ENCODE data around the gene RLN3.
"Not testable (repeated sequence)": the region's sequence is repeated elsewhere in the genome, so short reads cannot be mapped to it uniquely, and the experiment has no call there.

Gene RLN3

GRCh38 chr19:13995878-13996765 lies 31.8 kb upstream of the RLN3 start:
- DNase-seq = no peak

GRCh38 chr19:13996928-13997630 lies 30.9 kb upstream of the RLN3 start:
- DNase-seq = no peak

GRCh38 chr19:13997631-13997962 lies 30.4 kb upstream of the RLN3 start:
- DNase-seq = no peak

- DNase-seq = no peak
These were observed 29.5 kb upstream of the RLN3 start for GRCh38 chr19:13998426-13998825.

GRCh38 chr19:13999085-13999484 lies 28.9 kb upstream of the RLN3 start:
- no peak for DNase-seq

- no peak for DNase-seq
These were observed 27.1 kb upstream of the RLN3 start for GRCh38 chr19:14000691-14001375.

DNA sequence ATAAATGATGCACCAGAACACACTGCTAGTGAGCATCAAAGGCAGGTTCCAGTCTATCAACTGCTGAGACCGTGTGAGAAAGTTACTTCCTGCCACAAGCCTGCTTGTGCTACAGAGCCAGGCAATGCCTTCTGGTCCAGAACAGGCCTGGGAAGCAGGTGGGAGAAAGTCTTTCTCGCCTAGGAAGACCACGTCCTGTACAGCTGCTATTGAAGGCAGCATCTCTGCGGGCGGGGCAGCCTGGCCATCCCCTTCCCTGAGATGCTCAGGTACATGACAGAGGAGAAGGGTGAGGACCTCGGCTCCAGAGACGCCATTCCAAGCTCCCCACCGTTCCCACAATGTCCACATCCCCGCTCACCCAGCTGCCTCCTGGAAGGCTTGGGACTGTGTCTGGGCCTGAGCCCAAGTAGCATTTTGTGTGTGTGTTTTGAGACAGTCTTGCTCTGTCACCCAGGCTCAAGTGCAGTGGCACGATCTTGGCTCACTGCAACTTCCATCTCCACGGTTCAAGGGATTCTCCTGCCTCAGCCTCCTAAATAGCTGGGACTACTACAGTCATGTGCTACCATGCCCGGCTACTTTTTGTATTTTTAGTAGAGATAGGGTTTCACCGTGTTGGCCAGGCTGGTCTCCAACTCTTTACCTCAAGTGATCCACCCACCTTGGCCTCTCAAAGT lies 25.2 kb upstream of the RLN3 start:
- no peak for DNase-seq

DNA sequence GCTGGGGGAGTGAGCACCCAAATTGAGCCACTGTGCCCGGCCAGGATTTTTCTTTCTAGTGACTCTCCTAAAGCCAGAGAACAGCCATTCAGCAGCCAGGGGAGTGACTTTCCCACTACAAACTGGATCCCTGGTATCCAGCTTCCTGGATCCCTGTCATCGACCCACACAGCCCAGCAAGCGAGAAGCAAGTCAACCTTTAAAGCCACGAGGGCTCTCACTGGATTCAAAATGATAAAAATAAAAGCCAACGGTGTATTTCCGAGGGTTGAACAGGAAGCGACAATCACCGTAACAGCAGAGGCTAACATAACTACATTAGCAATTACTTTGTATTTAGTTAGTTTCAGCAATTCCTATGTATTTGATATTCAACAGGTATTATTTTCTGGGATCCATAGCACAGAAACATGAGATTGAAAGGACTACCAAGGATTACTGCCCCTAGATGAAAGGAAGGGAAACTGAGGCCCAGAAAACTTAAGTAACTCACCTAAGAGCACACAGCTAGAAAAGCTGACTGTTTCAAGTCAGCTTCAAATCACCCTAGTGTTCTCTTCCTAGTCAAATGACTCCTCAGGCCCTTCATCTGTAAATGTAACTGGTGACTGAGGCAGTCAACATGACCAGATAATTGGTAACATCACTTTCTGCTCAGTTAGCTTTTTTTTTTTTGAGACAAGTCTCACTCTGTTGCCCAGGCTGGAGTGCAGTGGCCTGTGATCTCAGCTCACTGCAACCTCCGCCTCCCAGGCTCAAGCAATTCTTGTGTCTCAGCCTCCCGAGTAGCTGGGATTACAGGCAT lies 24.5 kb upstream of the RLN3 start:
- DNase-seq = no peak

DNA sequence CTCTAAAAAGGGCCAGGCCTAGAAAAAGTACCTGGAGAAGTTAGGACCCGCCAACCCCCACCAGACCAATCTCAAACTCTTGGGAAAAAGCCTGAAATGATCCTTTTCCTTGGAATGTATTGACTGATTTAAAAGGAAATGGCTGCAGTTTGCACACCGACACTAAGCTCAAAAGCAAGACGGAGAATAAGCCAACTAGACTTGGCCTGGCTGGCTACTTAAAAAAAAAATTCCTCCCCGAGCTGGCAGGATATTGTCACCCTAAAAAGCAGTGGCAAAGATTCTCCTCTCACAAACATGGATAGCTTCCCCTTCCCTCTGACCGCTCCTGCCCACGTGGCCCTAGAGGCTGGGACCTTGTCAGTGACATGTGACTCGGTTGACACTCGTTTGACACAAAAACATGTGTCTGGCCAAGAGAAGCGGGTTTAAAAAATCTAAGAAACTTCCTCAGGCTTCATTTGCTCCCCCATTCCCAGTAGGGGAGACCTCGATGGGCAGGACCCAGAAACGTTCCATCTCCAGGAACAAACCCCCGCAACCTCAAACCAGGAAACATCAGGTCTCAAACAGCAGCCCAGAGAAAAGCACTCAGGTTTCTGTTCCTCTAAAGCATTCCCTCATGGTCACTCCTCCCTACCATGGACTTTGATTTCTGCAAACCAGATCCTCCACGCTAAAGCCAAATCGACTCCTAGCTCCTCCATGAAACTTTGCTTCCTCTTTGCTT lies 23.2 kb upstream of the RLN3 start:
- DNase-seq = no peak

DNA sequence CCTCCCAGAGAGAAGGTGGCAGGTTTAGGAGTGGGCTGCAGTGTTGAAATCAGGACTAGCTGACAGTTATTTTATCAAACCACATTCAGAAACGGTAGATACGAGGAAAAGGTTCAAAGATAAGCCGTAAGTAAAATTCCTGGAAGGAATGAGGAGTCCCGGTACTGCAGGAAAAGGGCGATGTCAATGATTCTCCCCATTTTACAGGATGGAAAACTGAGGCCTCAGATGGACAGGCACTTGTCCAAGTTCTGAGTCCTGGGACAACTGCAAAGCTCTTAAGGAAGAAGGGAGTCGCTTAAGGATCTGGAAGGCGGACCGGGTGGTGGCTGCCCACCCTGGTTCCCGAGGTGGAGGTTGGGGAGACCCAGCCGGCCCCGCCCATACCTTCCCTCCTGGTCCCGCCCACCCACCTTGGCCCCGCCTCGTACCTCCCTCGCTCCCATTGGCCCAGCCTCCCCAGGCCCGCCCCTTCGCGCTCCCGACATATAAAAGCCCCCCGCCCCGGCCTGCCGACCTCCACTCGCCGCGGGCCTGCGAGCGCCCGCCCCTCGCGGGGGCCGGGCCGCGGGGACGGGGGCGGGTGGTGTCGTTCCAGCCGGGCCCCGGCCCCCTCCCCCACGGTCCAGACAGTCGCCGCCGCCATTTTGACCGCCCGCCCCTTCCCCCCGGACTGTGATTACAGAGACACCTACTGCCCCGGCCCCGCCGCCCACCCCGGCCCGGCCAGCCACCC lies 22.4 kb upstream of the RLN3 start:
- no peak for DNase-seq

- peak; percentile 93 for DNase-seq
These were observed 21.7 kb upstream of the RLN3 start, which contains the start of gene RFX1 for GRCh38 chr19:14006085-14006765. TSS of gene RFX1 (minus strand) at chr19:14006320. CDS start at chr19:13993843, 12,477 bp downstream.

GRCh38 chr19:14006766-14007562 lies 21.0 kb upstream of the RLN3 start:
- no peak for DNase-seq

DNA sequence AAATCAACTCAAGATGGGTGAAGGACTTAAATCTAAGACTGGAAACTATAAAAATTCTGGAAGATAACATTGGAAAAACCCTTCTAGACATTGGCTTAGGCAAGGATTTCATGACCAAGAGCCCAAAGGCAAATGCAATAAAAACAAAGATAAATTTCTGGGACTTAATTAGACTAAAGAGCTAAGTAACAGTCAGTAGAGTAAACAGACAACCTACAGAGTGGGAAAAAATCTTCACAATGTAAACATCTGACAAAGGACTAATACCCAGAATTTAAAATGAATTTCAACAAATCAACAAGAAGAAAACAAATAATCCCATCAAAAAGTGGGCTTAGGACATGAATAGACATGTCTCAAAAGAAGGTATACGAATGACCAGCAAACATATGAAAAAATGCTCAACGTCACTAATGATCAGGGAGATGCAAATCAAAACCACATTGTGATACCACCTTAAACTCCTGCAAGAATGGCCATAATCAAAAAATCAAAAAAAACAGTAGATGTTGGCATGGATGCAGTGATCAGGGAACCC lies 15.5 kb upstream of the RLN3 start:
- DNase-seq = no peak

DNA sequence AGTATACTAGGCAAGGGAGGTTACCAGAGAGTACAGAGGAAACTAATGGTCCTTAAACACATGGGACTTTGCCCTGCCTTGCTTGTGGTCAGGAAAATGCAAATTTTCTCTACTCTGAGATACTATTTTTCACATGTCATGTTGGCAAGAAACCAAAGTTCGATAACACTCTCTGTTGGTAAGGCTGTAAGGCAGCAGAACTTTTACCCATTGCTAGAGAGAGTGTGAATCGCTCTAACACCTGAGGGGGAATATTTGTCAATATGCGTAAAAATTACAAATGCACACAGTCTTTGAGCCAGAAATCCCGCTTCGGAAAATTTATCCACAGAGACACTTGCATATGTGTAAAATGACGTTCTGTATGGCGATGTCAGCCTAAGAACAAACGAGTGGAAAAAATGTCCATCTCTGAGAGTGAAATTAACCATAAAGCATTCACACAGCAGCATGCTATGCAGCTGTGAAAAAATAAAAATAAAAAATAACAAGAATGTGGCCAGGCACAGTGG lies 12.4 kb upstream of the RLN3 start:
- no peak for DNase-seq

DNA sequence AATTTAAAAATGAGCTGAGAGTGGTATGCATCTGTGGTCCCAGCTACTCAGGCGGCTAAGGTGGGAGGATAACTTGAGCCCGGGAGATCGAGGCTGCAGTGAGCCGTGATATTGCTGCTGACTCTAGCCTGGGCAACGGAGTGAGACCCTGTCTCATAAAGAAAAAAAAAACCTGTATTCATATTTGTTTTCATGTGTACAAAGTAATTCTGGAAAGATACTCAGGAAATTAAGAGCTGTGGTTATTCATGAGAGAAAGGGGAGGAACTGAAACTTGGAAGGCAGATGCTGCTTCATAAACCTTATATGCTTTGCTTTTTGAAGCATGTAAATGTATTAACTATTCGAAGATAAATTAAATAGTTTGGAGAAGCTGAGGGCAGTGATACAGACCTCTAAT lies 8.8 kb upstream of the RLN3 start:
- no peak for DNase-seq

- DNase-seq = not testable (repeated sequence)
These were observed 8.2 kb upstream of the RLN3 start for GRCh38 chr19:14019739-14020138.

DNA sequence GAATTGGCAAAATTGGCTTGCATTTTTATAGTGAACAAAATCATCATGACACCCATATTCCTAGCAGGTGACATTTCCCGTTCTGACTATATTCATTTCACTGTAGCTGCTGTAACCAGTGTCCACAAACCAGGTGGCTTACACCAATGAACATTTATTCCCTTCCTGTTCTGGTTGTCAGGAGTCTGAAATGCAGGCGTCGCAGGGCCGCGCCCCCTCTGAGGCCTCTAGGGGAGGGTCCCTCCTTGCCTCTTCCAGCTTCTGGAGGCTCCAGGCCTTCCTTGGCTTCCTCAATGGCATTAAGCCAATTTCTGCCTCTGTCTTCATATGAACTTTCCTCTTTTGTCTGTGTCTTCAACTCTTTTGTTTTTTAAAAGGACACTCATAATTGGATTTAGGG lies 6.5 kb upstream of the RLN3 start:
- no peak for DNase-seq

DNA sequence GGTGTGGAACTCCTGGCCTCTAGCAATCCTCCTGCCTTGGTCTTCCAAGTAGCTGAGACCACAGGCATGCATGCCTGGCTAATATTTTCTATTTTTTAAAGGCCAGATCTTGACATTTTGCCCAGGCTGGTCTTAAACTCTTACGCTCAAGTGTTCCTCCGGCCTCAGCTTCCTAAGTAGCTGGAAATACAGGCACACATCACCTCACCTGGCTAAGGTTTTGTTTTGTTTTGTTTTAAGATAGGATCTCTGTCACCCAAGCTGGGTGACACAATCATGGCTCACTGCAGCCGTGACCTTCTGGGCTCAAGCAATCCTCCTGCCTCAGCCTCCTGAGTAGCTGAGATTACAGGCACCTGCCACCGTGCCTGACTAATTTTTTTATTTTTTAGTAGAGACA lies 5.5 kb upstream of the RLN3 start:
- no peak for DNase-seq

Measured in NCI-H187 treated with DMSO at 0.1 percent for 48 hours (cell line).